ENCODE results near the gene CTSF.
"Not testable (repeated sequence)": the region's sequence is repeated elsewhere in the genome, so short reads cannot be mapped to it uniquely, and the experiment has no call there.

Gene CTSF

GRCh38 chr11:66589996-66590675 is 21.7 kb upstream of the CTSF start:
- DNase-seq (ENCODE audit: low spot score), result no peak

GRCh38 chr11:66589315-66589714 is 20.9 kb upstream of the CTSF start:
- not testable (repeated sequence) for DNase-seq (ENCODE audit: low spot score)

GRCh38 chr11:66586136-66586535 is 17.7 kb upstream of the CTSF start:
- DNase-seq (ENCODE audit: low spot score), result no peak

- DNase-seq (ENCODE audit: low spot score), result not testable (repeated sequence)
Measured at GRCh38 chr11:66585447-66585846, 17.0 kb upstream of the CTSF start.

GRCh38 chr11:66582565-66583147 is 14.2 kb upstream of the CTSF start:
- DNase-seq (ENCODE audit: low spot score), result not testable (repeated sequence)

GRCh38 chr11:66581261-66581660 is 12.9 kb upstream of the CTSF start:
- no peak for DNase-seq (ENCODE audit: low spot score)

- DNase-seq (ENCODE audit: low spot score), result no peak
Measured at GRCh38 chr11:66580803-66581202, 12.4 kb upstream of the CTSF start.

- peak; percentile 83 for DNase-seq (ENCODE audit: low spot score)
Measured at GRCh38 chr11:66579017-66579606, 10.7 kb upstream of the CTSF start.

GRCh38 chr11:66570850-66571180 is 2.4 kb upstream of the CTSF start:
- no peak for DNase-seq (ENCODE audit: low spot score)

- DNase-seq (ENCODE audit: low spot score), result no peak
Measured at GRCh38 chr11:66570079-66570849, 1.9 kb upstream of the CTSF start.

GRCh38 chr11:66569076-66569475 is 670 bp upstream of the CTSF start:
- no peak for DNase-seq (ENCODE audit: low spot score)

GRCh38 chr11:66567787-66568123 is 651 bp downstream of the CTSF start:
- DNase-seq (ENCODE audit: low spot score), result no peak

- DNase-seq (ENCODE audit: low spot score), result no peak
Measured at GRCh38 chr11:66566221-66566620, 2.2 kb downstream of the CTSF start.

GRCh38 chr11:66564984-66565383 is 3.4 kb downstream of the CTSF start:
- DNase-seq (ENCODE audit: low spot score), result no peak

- no peak for DNase-seq (ENCODE audit: low spot score)
Measured at GRCh38 chr11:66564538-66564937, 3.9 kb downstream of the CTSF start.

- no peak for DNase-seq (ENCODE audit: low spot score)
Measured at GRCh38 chr11:66563832-66564231, 4.6 kb downstream of the CTSF start.

- no peak for DNase-seq (ENCODE audit: low spot score)
Measured at GRCh38 chr11:66562907-66563583, 5.4 kb downstream of the CTSF start.

GRCh38 chr11:66562275-66562674 is 6.1 kb downstream of the CTSF start:
- no peak for DNase-seq (ENCODE audit: low spot score)

GRCh38 chr11:66561975-66562248 is 6.5 kb downstream of the CTSF start:
- DNase-seq (ENCODE audit: low spot score), result no peak

GRCh38 chr11:66561178-66561974 is 7.0 kb downstream of the CTSF start:
- DNase-seq (ENCODE audit: low spot score), result no peak

- no peak for DNase-seq (ENCODE audit: low spot score)
Measured at GRCh38 chr11:66559866-66560676, 8.3 kb downstream of the CTSF start.
